GM19193 (cell line): ENCODE measurements around the gene GRAMD2A.

ENCODE experiments used
- POLR2A ChIP-seq: IDR thresholded peaks from 4 replicates; pipeline ENCODE4 v1.6.1; 2011; ENCODE audit not compliant: insufficient read depth, insufficient read length; ENCODE audit errors: extremely low read depth

Gene GRAMD2A

GRCh38 chr15:72180761-72181324, 16.7 kb downstream of the GRAMD2A start:
- TF ChIP-seq POLR2A = no peak

GRCh38 chr15:72179950-72180581, 17.5 kb downstream of the GRAMD2A start:
- TF ChIP-seq POLR2A = no peak

- TF ChIP-seq POLR2A = no peak
Observed at GRCh38 chr15:72178976-72179585, 18.5 kb downstream of the GRAMD2A start.

- TF ChIP-seq POLR2A = no peak
Observed at GRCh38 chr15:72176743-72177142, 20.8 kb downstream of the GRAMD2A start.

GRCh38 chr15:72176159-72176558, 21.4 kb downstream of the GRAMD2A start:
- TF ChIP-seq POLR2A = no peak

GRCh38 chr15:72175186-72176044, 22.2 kb downstream of the GRAMD2A start:
- TF ChIP-seq POLR2A = no peak

- no peak for TF ChIP-seq POLR2A
Observed at GRCh38 chr15:72174551-72175165, 22.9 kb downstream of the GRAMD2A start.

- TF ChIP-seq POLR2A = no peak
Observed at GRCh38 chr15:72173864-72174550, 23.6 kb downstream of the GRAMD2A start.

- no peak for TF ChIP-seq POLR2A
Observed at GRCh38 chr15:72173401-72173800, 24.2 kb downstream of the GRAMD2A start.

- TF ChIP-seq POLR2A = no peak
Observed at GRCh38 chr15:72172796-72173195, 24.8 kb downstream of the GRAMD2A start.

- no peak for TF ChIP-seq POLR2A
Observed at GRCh38 chr15:72170691-72171090, 26.9 kb downstream of the GRAMD2A start.

- TF ChIP-seq POLR2A = no peak
Observed at GRCh38 chr15:72169921-72170611, 27.5 kb downstream of the GRAMD2A start.

GRCh38 chr15:72169236-72169920, 28.2 kb downstream of the GRAMD2A start:
- no peak for TF ChIP-seq POLR2A
